Trophoblast cell (in vitro differentiated cells and primary cell): Measurements from ENCODE around the gene FTO.

Experiments
- DNase-seq, 2 donors: peaks; one replicate each; pipeline ENCODE4 v3.0.0-alpha.2; 2016
- H2AFZ ChIP-seq: 2 replicates; pipeline ENCODE4 v1.6.1; 2013; ENCODE audit warnings: low read length, moderate library complexity, mild to moderate bottlenecking; ENCODE audit not compliant: insufficient read depth, poor library complexity
- H2AK5ac ChIP-seq: 2 replicates; pipeline ENCODE4 v1.6.1; 2013; ENCODE audit warnings: mild to moderate bottlenecking, low read length
- H2BK120ac ChIP-seq: 2 replicates; pipeline ENCODE4 v1.6.1; 2013; ENCODE audit warnings: low read length, mild to moderate bottlenecking, moderate library complexity; ENCODE audit not compliant: insufficient read depth, poor library complexity
- H2BK12ac ChIP-seq: 2 replicates; pipeline ENCODE4 v1.6.1; 2013; ENCODE audit warnings: mild to moderate bottlenecking, low read length, moderate library complexity
- H2BK5ac ChIP-seq: 2 replicates; pipeline ENCODE4 v1.6.1; 2013; ENCODE audit warnings: low read length, low read depth, moderate library complexity, mild to moderate bottlenecking; ENCODE audit not compliant: poor library complexity
- H3K14ac ChIP-seq: 2 replicates; pipeline ENCODE4 v1.6.1; 2013; ENCODE audit warnings: mild to moderate bottlenecking, low read length
- H3K18ac ChIP-seq: 2 replicates; pipeline ENCODE4 v1.6.1; 2013; ENCODE audit warnings: mild to moderate bottlenecking, low read length
- H3K23ac ChIP-seq: 2 replicates; pipeline ENCODE4 v1.6.1; 2013; ENCODE audit warnings: low read length
- H3K27ac ChIP-seq: 2 replicates; pipeline ENCODE4 v1.5.1; 2013; ENCODE audit warnings: low read depth, mild to moderate bottlenecking, inconsistent platforms, low read length, moderate library complexity
- H3K27me3 ChIP-seq: 2 replicates; pipeline ENCODE4 v1.6.1; 2013; ENCODE audit warnings: inconsistent platforms, mild to moderate bottlenecking, low read length, moderate library complexity; ENCODE audit not compliant: insufficient read depth
- H3K36me3 ChIP-seq, 2 experiments: 1 replicate in 1 of 2; 2 replicates in 1 of 2; pipeline ENCODE4 v1.6.1; 2013; ENCODE audit warnings: low read length in 2 of 2, mild to moderate bottlenecking in 2 of 2, moderate library complexity in 1 of 2; ENCODE audit not compliant: insufficient read depth in 2 of 2, control insufficient read depth in 1 of 2
- H3K4ac ChIP-seq: 2 replicates; pipeline ENCODE4 v1.6.1; 2013; ENCODE audit warnings: low read depth, mild to moderate bottlenecking, low read length, moderate library complexity
- H3K4me1 ChIP-seq, 2 experiments: 1 replicate in 1 of 2; 2 replicates in 1 of 2; pipeline ENCODE4 v1.6.1; 2013; ENCODE audit warnings: low read length in 2 of 2, mild to moderate bottlenecking in 2 of 2, moderate library complexity in 1 of 2; ENCODE audit not compliant: insufficient read depth in 2 of 2, control insufficient read depth in 1 of 2
- H3K4me2 ChIP-seq: 2 replicates; pipeline ENCODE4 v1.6.1; 2013; ENCODE audit warnings: inconsistent platforms, mild to moderate bottlenecking, low read length, moderate library complexity
- H3K4me3 ChIP-seq: 2 replicates; pipeline ENCODE4 v1.5.1; 2013; ENCODE audit warnings: mild to moderate bottlenecking, low read depth, low read length, inconsistent platforms
- H3K79me1 ChIP-seq: one replicate; pipeline ENCODE4 v1.6.1; 2013; ENCODE audit warnings: low read length
- H3K79me2 ChIP-seq: 2 replicates; pipeline ENCODE4 v1.6.1; 2013; ENCODE audit warnings: low read length, mild to moderate bottlenecking; ENCODE audit not compliant: control insufficient read depth, insufficient read depth, poor library complexity
- H3K9ac ChIP-seq: 2 replicates; pipeline ENCODE4 v1.6.1; 2013; ENCODE audit warnings: mild to moderate bottlenecking, low read length
- H3K9me3 ChIP-seq: 2 replicates; pipeline ENCODE4 v1.6.1; 2013; ENCODE audit warnings: low read depth, mild to moderate bottlenecking, control low read depth, inconsistent platforms, low read length; ENCODE audit not compliant: insufficient read depth
- H4K12ac ChIP-seq: 2 replicates; pipeline ENCODE4 v1.6.1; 2013; ENCODE audit warnings: low read depth, mild to moderate bottlenecking, low read length, moderate library complexity
- H4K8ac ChIP-seq: 2 replicates; pipeline ENCODE4 v1.6.1; 2013; ENCODE audit warnings: low read depth, mild to moderate bottlenecking, low read length, moderate library complexity
- H4K91ac ChIP-seq: one replicate; pipeline ENCODE4 v1.6.1; 2013; ENCODE audit warnings: low read depth, mild to moderate bottlenecking, low read length, moderate library complexity
- WGBS: extraction: QIAGEN DNeasy Blood & Tissue Kit; methylation state at CpG from one replicate; pipeline ENCODE4 v1.1.7; 2013; ENCODE audit warnings: missing lambda C conversion rate; ENCODE audit not compliant: insufficient read length, insufficient coverage; ENCODE audit errors: extremely low coverage; 5-methylcytosine and 5-hydroxymethylcytosine counted together

The FTO gene

DNA sequence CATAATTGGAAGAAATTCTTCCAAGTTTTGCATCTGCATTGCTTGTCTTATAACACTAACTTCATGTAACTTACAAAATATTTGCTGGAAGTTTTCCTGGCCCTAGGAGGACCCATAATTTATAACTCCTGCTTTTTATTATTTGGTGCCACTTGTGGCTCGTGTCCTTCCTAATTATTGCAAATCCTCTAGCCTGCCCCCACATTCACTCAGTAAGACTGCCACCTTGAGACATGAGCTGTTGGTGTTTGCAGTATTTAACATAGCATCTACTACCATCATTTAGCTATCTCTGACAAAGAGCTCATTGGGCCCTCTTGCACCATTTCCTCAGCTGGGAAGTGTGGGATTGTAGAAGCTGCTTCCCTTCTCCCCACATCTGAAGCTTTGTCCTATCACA is 49.5 kb downstream of the FTO start:
- no peaks in the 10 kb centered on the region for H3K79me2 ChIP-seq
- H3K36me3 ChIP-seq = no peaks in the 10 kb centered on the region
- no peak overlapping the region for H2BK120ac ChIP-seq
- DNase-seq = no peak
- H3K23ac ChIP-seq = no peak overlapping the region
- H3K18ac ChIP-seq = no peak overlapping the region
- H3K27ac ChIP-seq = no peak overlapping the region
- no peak overlapping the region for H3K4me2 ChIP-seq
- H3K4me3 ChIP-seq = no peak overlapping the region
- H4K91ac ChIP-seq = no peak overlapping the region
- H3K4ac ChIP-seq = no peak overlapping the region
- no peaks in the 10 kb centered on the region for H3K27me3 ChIP-seq
- no peaks in the 10 kb centered on the region for H3K79me1 ChIP-seq
- H4K12ac ChIP-seq = no peak overlapping the region
- H3K14ac ChIP-seq = no peak overlapping the region
- WGBS = no CpG with 5 or more reads among the region's 1 CpG
- H4K8ac ChIP-seq = no peak overlapping the region
- H2BK12ac ChIP-seq = no peak overlapping the region
- H3K9me3 ChIP-seq = no peaks in the 10 kb centered on the region
- peaks cover 0 to 3% of the 10 kb centered on the region in 2 experiments for H3K4me1 ChIP-seq
- no peak overlapping the region for H2AK5ac ChIP-seq
- H3K9ac ChIP-seq = no peak overlapping the region
- no peak overlapping the region for H2AFZ ChIP-seq
- no peak overlapping the region for H2BK5ac ChIP-seq

DNA sequence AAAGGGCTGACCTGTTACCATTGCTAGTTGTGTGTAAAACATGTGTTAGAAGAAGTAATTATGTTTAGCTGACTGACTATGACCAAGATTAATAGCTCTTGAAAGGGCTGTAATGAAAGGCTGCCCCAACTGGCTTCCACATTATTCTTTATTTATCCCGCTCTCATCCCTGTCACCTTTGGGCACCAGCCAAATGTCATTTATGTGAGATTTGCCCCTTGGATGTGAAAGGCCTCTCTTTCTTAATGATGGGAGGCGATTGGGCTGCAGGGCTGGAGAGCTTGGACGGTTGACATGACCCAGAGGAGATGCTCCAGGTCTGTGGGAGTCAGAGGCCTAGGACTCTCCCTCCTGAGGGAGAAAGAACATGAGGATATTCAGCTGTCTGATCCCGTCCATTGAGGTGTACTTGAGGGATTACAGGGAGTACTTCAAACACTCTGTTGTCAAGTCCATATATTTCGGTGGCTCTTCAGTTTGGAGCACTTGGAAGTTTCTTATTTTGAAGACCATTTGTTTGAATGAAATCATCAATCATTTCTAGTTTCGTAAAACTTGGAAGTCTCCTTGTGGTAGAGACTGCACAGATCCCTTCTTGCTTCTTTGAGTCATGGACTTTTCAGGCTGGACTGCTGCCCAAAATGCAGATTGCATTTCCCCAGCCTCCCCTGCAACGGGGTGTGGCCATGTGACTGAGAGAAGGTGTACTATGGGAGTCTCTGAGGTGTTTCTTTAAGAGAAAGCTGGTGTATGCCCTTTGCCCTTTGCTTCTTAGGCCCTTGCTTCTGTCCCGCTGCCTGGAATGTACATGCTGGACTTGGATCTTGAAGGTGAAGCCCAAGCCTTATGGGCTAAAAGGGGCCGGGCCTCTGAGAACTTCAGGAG is 51.3 kb downstream of the FTO start:
- H4K91ac ChIP-seq = no peak overlapping the region
- no peak overlapping the region for H3K23ac ChIP-seq
- H3K4me1 ChIP-seq = peaks cover 0 to 3% of the 10 kb centered on the region in 2 experiments
- H2BK120ac ChIP-seq = no peak overlapping the region
- no peak overlapping the region for H2AFZ ChIP-seq
- no peak overlapping the region for H3K27ac ChIP-seq
- H2BK12ac ChIP-seq = no peak overlapping the region
- H3K9ac ChIP-seq = no peak overlapping the region
- H3K79me2 ChIP-seq = no peaks in the 10 kb centered on the region
- H3K36me3 ChIP-seq = no peaks in the 10 kb centered on the region
- H3K4me2 ChIP-seq = no peak overlapping the region
- no peaks in the 10 kb centered on the region for H3K79me1 ChIP-seq
- H3K9me3 ChIP-seq = no peaks in the 10 kb centered on the region
- no peak overlapping the region for H4K8ac ChIP-seq
- H2AK5ac ChIP-seq = no peak overlapping the region
- no peak overlapping the region for H3K4me3 ChIP-seq
- WGBS = no CpG with 5 or more reads among the region's 9 CpGs
- no peak overlapping the region for H2BK5ac ChIP-seq
- no peak for DNase-seq
- no peak overlapping the region for H3K14ac ChIP-seq
- no peak overlapping the region for H3K18ac ChIP-seq
- H3K27me3 ChIP-seq = no peaks in the 10 kb centered on the region
- H3K4ac ChIP-seq = no peak overlapping the region
- no peak overlapping the region for H4K12ac ChIP-seq

DNA sequence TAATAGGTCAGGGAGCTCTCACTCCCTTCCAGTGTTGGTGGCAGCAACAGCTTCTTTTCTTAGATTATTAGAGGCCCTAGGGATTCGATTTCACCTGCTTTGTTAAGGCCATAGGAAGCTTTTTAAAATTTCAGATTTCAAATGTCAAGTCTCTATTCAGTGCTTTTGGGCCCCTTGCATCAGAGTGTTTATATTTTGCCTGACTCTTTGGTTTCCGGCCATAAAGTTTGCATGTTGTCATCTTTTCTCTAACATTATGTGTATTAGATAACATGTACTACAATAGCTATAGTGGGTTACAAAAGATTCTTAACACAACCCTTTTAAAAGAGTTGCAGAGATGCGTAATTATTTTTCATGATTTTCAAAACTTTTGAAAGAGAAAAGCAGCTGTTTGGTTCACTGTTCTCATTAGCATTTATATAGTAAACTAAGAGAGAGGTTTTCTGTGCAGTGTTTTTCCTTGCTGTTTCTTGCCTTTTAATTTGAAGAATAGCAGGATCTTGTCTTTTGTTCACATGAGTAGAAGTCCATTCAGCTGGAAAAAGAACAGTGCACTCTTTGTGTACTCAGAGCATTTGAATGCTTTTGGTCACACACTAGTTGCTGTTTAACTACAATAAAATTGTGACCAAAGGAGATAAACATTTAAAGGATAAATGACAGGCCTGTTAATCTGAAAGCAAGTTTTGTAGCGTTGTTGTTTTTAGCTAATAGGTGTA is 52.5 kb downstream of the FTO start:
- no peak overlapping the region for H3K4me2 ChIP-seq
- H3K14ac ChIP-seq = no peak overlapping the region
- H3K23ac ChIP-seq = no peak overlapping the region
- H3K79me2 ChIP-seq = no peaks in the 10 kb centered on the region
- H4K91ac ChIP-seq = no peak overlapping the region
- no peak overlapping the region for H2AK5ac ChIP-seq
- H3K9ac ChIP-seq = no peak overlapping the region
- H3K79me1 ChIP-seq = no peaks in the 10 kb centered on the region
- no CpG with 5 or more reads among the region's 4 CpGs for WGBS
- H3K27me3 ChIP-seq = no peaks in the 10 kb centered on the region
- H3K36me3 ChIP-seq = no peaks in the 10 kb centered on the region
- H2AFZ ChIP-seq = no peak overlapping the region
- H2BK12ac ChIP-seq = no peak overlapping the region
- no peak overlapping the region for H4K12ac ChIP-seq
- no peak overlapping the region for H2BK120ac ChIP-seq
- H3K4me1 ChIP-seq = peaks cover 0 to 3% of the 10 kb centered on the region in 2 experiments
- H3K18ac ChIP-seq = no peak overlapping the region
- no peak overlapping the region for H3K4ac ChIP-seq
- no peak overlapping the region for H4K8ac ChIP-seq
- DNase-seq = no peak
- no peak overlapping the region for H3K4me3 ChIP-seq
- H2BK5ac ChIP-seq = no peak overlapping the region
- H3K9me3 ChIP-seq = no peaks in the 10 kb centered on the region
- no peak overlapping the region for H3K27ac ChIP-seq

DNA sequence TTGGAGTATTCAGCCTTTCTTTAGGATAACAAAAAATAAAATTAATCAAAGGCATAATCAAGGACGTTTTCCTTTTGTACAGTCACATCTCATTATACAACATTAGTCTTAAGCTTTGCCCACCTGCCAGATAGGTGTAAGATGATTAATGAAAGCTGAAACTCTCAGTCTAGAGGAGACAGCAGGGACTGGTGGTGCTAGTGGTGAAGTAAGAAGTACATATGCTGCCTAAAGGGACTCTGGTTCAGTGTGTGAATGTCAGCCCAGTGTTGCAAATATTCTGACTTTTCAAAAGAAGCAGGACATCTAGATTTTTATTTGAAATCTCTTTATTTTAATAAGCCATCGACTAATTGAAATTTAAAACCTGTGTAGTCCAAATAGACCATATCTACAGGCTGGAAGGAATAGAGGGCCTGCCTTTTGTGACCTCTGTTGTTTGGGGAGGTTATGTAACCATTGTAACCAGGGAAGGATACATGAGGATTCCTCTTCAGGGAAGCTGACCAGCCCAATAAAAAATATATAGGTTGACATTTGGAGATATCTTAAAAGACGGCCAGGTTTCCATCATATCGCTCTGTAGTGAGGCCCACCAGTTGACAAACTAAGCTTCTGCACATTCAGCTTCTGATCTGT is 54.1 kb downstream of the FTO start:
- no peak overlapping the region for H4K91ac ChIP-seq
- no peak overlapping the region for H4K12ac ChIP-seq
- H3K4me1 ChIP-seq = peaks cover 0 to 3% of the 10 kb centered on the region in 2 experiments
- no peaks in the 10 kb centered on the region for H3K79me1 ChIP-seq
- no peaks in the 10 kb centered on the region for H3K9me3 ChIP-seq
- no peak overlapping the region for H2AFZ ChIP-seq
- H3K79me2 ChIP-seq = no peaks in the 10 kb centered on the region
- no peak overlapping the region for H3K4ac ChIP-seq
- H3K27ac ChIP-seq = no peak overlapping the region
- no CpG with 5 or more reads among the region's 4 CpGs for WGBS
- H2BK120ac ChIP-seq = no peak overlapping the region
- H3K36me3 ChIP-seq = no peaks in the 10 kb centered on the region
- no peak overlapping the region for H3K9ac ChIP-seq
- no peaks in the 10 kb centered on the region for H3K27me3 ChIP-seq
- no peak overlapping the region for H4K8ac ChIP-seq
- H2BK12ac ChIP-seq = no peak overlapping the region
- DNase-seq = no peak
- H3K4me2 ChIP-seq = no peak overlapping the region
- H3K4me3 ChIP-seq = no peak overlapping the region
- no peak overlapping the region for H2AK5ac ChIP-seq
- H3K23ac ChIP-seq = no peak overlapping the region
- H3K14ac ChIP-seq = no peak overlapping the region
- H2BK5ac ChIP-seq = no peak overlapping the region
- no peak overlapping the region for H3K18ac ChIP-seq
